K562 (cell line): ENCODE data around the gene PAFAH2. TPM values are rescaled to one million over a fixed set of nuclear protein-coding genes. Genes with fewer than 3 reads are reported as not detected.

Experiments used
- ATAC-seq: fragments of 200-7000 bp; cut with Tn5 transposase; 3 replicates; pipeline ENCODE4 v1.9.1; 2020; ENCODE audit warnings: moderate library complexity
- BruUV-seq: library from RNA; stranded (reverse); fragments of 400-500 nt; replicated peaks from 2 replicates; lab custom pipeline; 2021; lab: Mats Ljungman, UMichigan
- CTCF ChIA-PET: fragments of 300-600 bp; formaldehyde crosslinking; extraction: SDS; loops from one replicate; lab custom pipeline; 2021; ENCODE audit warnings: low intra/inter-chr PET ratio; lab: Yijun Ruan, JAX
- POLR2A ChIA-PET: fragments of 300-600, 350-650 bp; sonication (Branson Sonifier 250); formaldehyde crosslinking; extraction: SDS; loops from one replicate; lab custom pipeline; 2021; ENCODE audit warnings: antibody characterized with exemption, inconsistent platforms; lab: Yijun Ruan, JAX
- DNase-seq, 4 experiments: peaks; one replicate each; pipeline versions ENCODE4 v3.0.0 to v3.0.0-alpha.2; 2011 to 2018; ENCODE audit warnings: low spot score in 3 of 4, mixed read lengths in 3 of 4; ENCODE audit errors: extremely low read depth in 1 of 4
- FAIRE-seq: peaks from 2 replicates; lab custom pipeline; 2011; peaks lifted over from hg19 to GRCh38; lab: Jason Lieb, UNC
- H2AFZ ChIP-seq: 2 replicates; pipeline ENCODE4 v1.6.0; 2011; ENCODE audit warnings: low read depth, low read length, control low read depth, inconsistent platforms
- H3K27ac ChIP-seq: fragments of 200-600 bp; 3 replicates; pipeline ENCODE4 v1.8.0; 2011; ENCODE audit warnings: low read depth, mild to moderate bottlenecking, control low read depth, inconsistent platforms, low read length, moderate library complexity, mixed read lengths; ENCODE audit errors: extremely low read depth
- H3K27me3 ChIP-seq, 2 experiments: fragments of 300-600 bp in 1 of 2; 2 replicates in 1 of 2; 3 replicates in 1 of 2; pipeline versions ENCODE4 v1.6.0 to v1.8.0; 2011; ENCODE audit warnings: inconsistent platforms in 2 of 2, low read length in 2 of 2, mild to moderate bottlenecking in 1 of 2, mixed read lengths in 1 of 2, moderate library complexity in 1 of 2; ENCODE audit not compliant: control insufficient read depth in 2 of 2, insufficient read depth in 2 of 2
- H3K36me3 ChIP-seq: fragments of 300-600 bp; 3 replicates; pipeline ENCODE4 v1.8.0; 2011; ENCODE audit warnings: mild to moderate bottlenecking, low read length, inconsistent platforms; ENCODE audit not compliant: control insufficient read depth, insufficient read depth
- H3K4me1 ChIP-seq, 2 experiments: fragments of 200-600 bp in 1 of 2; replicated peaks in 1 of 2; 2 replicates in 1 of 2; 3 replicates in 1 of 2; pipeline versions ENCODE4 v1.5.1 to v1.8.0; 2011; ENCODE audit warnings: inconsistent platforms in 2 of 2, low read length in 2 of 2, mild to moderate bottlenecking in 1 of 2, mixed read lengths in 1 of 2, moderate library complexity in 1 of 2; ENCODE audit not compliant: control insufficient read depth in 2 of 2, insufficient read depth in 2 of 2
- H3K4me2 ChIP-seq: 2 replicates; pipeline ENCODE4 v1.6.1; 2011; ENCODE audit warnings: low read length, control low read depth, inconsistent platforms, mixed read lengths; ENCODE audit not compliant: insufficient read depth
- H3K4me3 ChIP-seq: fragments of 200-600 bp; sonication (generic), shearing (Covaris generic); 2 replicates; pipeline ENCODE4 v1.5.1; 2016; ENCODE audit warnings: control low read depth, inconsistent platforms
- H3K79me2 ChIP-seq: fragments of 200-600 bp; 3 replicates; pipeline ENCODE4 v1.8.0; 2011; ENCODE audit warnings: low read length, inconsistent platforms; ENCODE audit not compliant: control insufficient read depth, insufficient read depth
- H3K9ac ChIP-seq, 2 experiments: 2 replicates each; pipeline versions ENCODE4 v1.6.0 to v1.6.1; 2011; ENCODE audit warnings: low read depth in 2 of 2, low read length in 2 of 2, control low read depth in 1 of 2, inconsistent platforms in 1 of 2, mild to moderate bottlenecking in 1 of 2, mixed read lengths in 1 of 2; ENCODE audit not compliant: insufficient read depth in 1 of 2
- H3K9me1 ChIP-seq: one replicate; pipeline ENCODE4 v1.6.0; 2011; ENCODE audit warnings: inconsistent platforms, mild to moderate bottlenecking, low read length, moderate library complexity; ENCODE audit not compliant: control insufficient read depth, insufficient read depth
- H3K9me3 ChIP-seq: replicated peaks from 2 replicates; pipeline ENCODE4 v1.5.1; 2011; ENCODE audit warnings: low read depth, low read length, inconsistent platforms; ENCODE audit not compliant: control insufficient read depth, insufficient read depth
- H4K20me1 ChIP-seq: replicated peaks from 2 replicates; pipeline ENCODE4 v1.6.1; 2011; ENCODE audit warnings: low read length, inconsistent platforms, mixed read lengths; ENCODE audit not compliant: control insufficient read depth, insufficient read depth
- BCOR ChIP-seq: fragments of 450-650 bp; IDR thresholded peaks from 2 replicates; pipeline ENCODE4 v1.6.1; 2016
- BRF1 ChIP-seq: IDR thresholded peaks from 3 replicates; pipeline ENCODE4 v1.6.1; 2011; ENCODE audit warnings: borderline replicate concordance, mild to moderate bottlenecking; ENCODE audit not compliant: insufficient read length; ENCODE audit errors: extremely low read depth
- EP400 ChIP-seq: fragments of 450-650 bp; IDR thresholded peaks from 2 replicates; pipeline ENCODE4 v1.6.1; 2017; ENCODE audit warnings: antibody characterized with exemption, mild to moderate bottlenecking, moderate library complexity
- FUS ChIP-seq: fragments of 200-400 bp; formaldehyde crosslinking; optimal IDR thresholded peaks from 2 replicates; pipeline ENCODE3; 2017; ENCODE audit warnings: low read depth, low read length
- MAFK ChIP-seq: IDR thresholded peaks from 2 replicates; pipeline ENCODE4 v1.6.1; 2011; ENCODE audit warnings: low read length, improper control_type of control experiment
- NFIX ChIP-seq: fragments of 250-450 bp; sonication (Bioruptor Pico); IDR thresholded peaks from 2 replicates; pipeline ENCODE4 v1.4.0; 2020; ENCODE audit warnings: low read depth, mild to moderate bottlenecking, moderate library complexity
- POLR3A ChIP-seq: IDR thresholded peaks from 2 replicates; pipeline ENCODE4 v1.6.1; 2011; ENCODE audit warnings: borderline replicate concordance, mild to moderate bottlenecking, moderate library complexity; ENCODE audit not compliant: insufficient read length, insufficient read depth; ENCODE audit errors: extremely low read depth
- PTBP1 ChIP-seq: fragments of 200-400 bp; formaldehyde crosslinking; IDR thresholded peaks from 2 replicates; pipeline ENCODE4 v1.6.1; 2017; ENCODE audit warnings: low read depth, low read length
- SPI1 ChIP-seq: IDR thresholded peaks from 2 replicates; pipeline ENCODE4 v1.6.1; 2011; ENCODE audit warnings: low read depth, low read length, control low read depth, borderline replicate concordance
- SREBF1 ChIP-seq: fragments of 150-350 bp; IDR thresholded peaks from 2 replicates; pipeline ENCODE4 v1.6.1; 2014; ENCODE audit warnings: antibody characterized with exemption, low read depth, low read length, borderline replicate concordance
- TAF9B ChIP-seq: fragments of 450-650 bp; IDR thresholded peaks from 2 replicates; pipeline ENCODE4 v1.6.1; 2018; ENCODE audit warnings: mild to moderate bottlenecking; ENCODE audit not compliant: partially characterized antibody
- ZBTB7A ChIP-seq: IDR thresholded peaks from 2 replicates; pipeline ENCODE4 v1.6.1; 2011; ENCODE audit warnings: low read depth, mild to moderate bottlenecking, low read length, moderate library complexity, borderline replicate concordance; ENCODE audit not compliant: control insufficient read depth
- ZNF239 ChIP-seq: fragments of 250-450 bp; sonication (Bioruptor Pico); IDR thresholded peaks from 2 replicates; pipeline ENCODE4 v1.4.0; 2020; ENCODE audit warnings: mild to moderate bottlenecking
- ZNF445 ChIP-seq: fragments of 250-450 bp; sonication (Bioruptor Pico); IDR thresholded peaks from 2 replicates; pipeline ENCODE4 v1.4.0; 2020; ENCODE audit warnings: low read depth, mild to moderate bottlenecking, moderate library complexity
- ZNF583 ChIP-seq: fragments of 250-450 bp; sonication (Bioruptor Pico); IDR thresholded peaks from 2 replicates; pipeline ENCODE4 v1.4.0; 2020
- ZNF586 ChIP-seq: fragments of 450-650 bp; formaldehyde crosslinking; conservative IDR thresholded peaks from 2 replicates; pipeline ENCODE4 v1.4.0; 2020; ENCODE audit warnings: mild to moderate bottlenecking, moderate library complexity
- WGBS: fragments of 100-300 bp; shearing (Covaris generic); methylation state at CpG from one replicate; pipeline ENCODE4 v1.1.6; 2016; ENCODE audit warnings: low coverage, mixed read lengths; ENCODE audit not compliant: insufficient coverage; ENCODE audit errors: missing lambda C conversion rate; 5-methylcytosine and 5-hydroxymethylcytosine counted together
- in situ Hi-C: fragments of 300-500 bp; cut with MboI; formaldehyde crosslinking; loops from 4 replicates; pipeline ENCODE4 v1.15.0; 2018; ENCODE audit warnings: inconsistent platforms, mixed read lengths
- intact Hi-C: fragments of 100-400 bp; cut with micrococcal nuclease; formaldehyde crosslinking; loops from 2 replicates; pipeline ENCODE4 v1.14.2; 2022
- polyA plus RNA-seq, 8 experiments: library from polyadenylated mRNA; depleted of rRNA in 4 of 8; stranded (reverse) in 5 of 8; unstranded in 3 of 8; fragments of >200 nt; fragmentation: Nextera tagmentation in 2 of 8; fragmentation: Illumina TruSeq in 1 of 8; extraction: Ambion mirVana in 2 of 8; extraction: Trizol in 1 of 8; gene quantifications; 2 replicates each; pipeline versions ENCODE4 v1.2.1 to v1.2.3, GENCODE V29; 2011 to 2014; ENCODE audit warnings: inconsistent platforms in 1 of 8, missing spikeins in 1 of 8
- total RNA-seq, 7 experiments: library from RNA; depleted of rRNA in 6 of 7; stranded (reverse); fragments of >200 nt in 6 of 7; fragmentation: Illumina TruSeq in 2 of 7; extraction: Trizol in 2 of 7; gene quantifications; 2 replicates each; pipeline versions ENCODE4 v1.2.1 to v1.2.3, GENCODE V29; 2011 to 2021; ENCODE audit warnings: low replicate concordance in 1 of 7
- TF ChIP-seq, protein P1 (sequence below): fragments of 200-800 bp; sonication (Bioruptor generic); IDR thresholded peaks from 2 replicates; pipeline ENCODE4 v1.6.1; 2017; ENCODE audit warnings: missing genetic modification characterization, missing compliant biosample characterization
- TF ChIP-seq, protein P2 (sequence below): sonication (generic); formaldehyde crosslinking; IDR thresholded peaks from 2 replicates; pipeline ENCODE4 v1.8.0; 2022; ENCODE audit warnings: mild to moderate bottlenecking, missing genetic modification reagents

Gene PAFAH2
- total and polyA plus RNA-seq, 9 of the 15 experiments (the other 6 are each of a cell fraction or from before 2014, with no cell fraction given): 4.2 to 10.9 (median 6.8) TPM

GRCh38 chr1:25977801-25978200 is 20.1 kb downstream of the PAFAH2 start:
- intact Hi-C loops: no loop called here
- no peak overlapping the region for H3K27ac ChIP-seq
- CTCF ChIA-PET: no interaction called here

More at GRCh38 chr1:25977801-25978200, 20.1 kb downstream of the PAFAH2 start:
- in situ Hi-C loops: no loop called here
- DNase-seq (no peak), FAIRE-seq (no peak), ATAC-seq (peak; percentile 48)
- POLR2A ChIA-PET: interaction anchor here (0.6 to 1.4 kb wide), 7 partner anchors 9 to 194 kb away, joined by 3 to 5 read pairs (median 3); partner anchors contain the start of gene PAFAH2
- no peak overlapping the region for H2AFZ ChIP-seq
- H3K4me1 ChIP-seq: peaks cover 4 to 14% of the 10 kb centered on the region in 2 experiments; a peak in 3 of 5 replicates
- H3K9ac ChIP-seq: no peak overlapping the region
- H4K20me1 ChIP-seq: no peaks in the 10 kb centered on the region
- BruUV-seq: no TSS peak
- no peaks in the 10 kb centered on the region for H3K9me1 ChIP-seq
- H3K36me3 ChIP-seq: peaks cover 38% of the 10 kb centered on the region; the same call in 2 of the 3 replicates
- no peak overlapping the region for H3K4me3 ChIP-seq
- 67% methylated on average over 5 of the region's 5 CpGs for WGBS
- no peak overlapping the region for H3K4me2 ChIP-seq
- no peaks in the 10 kb centered on the region for H3K27me3 ChIP-seq
- no peaks in the 10 kb centered on the region for H3K79me2 ChIP-seq
- no peak for TF ChIP-seq ZBTB7A
- no peak for TF ChIP-seq POLR3A
- TF ChIP-seq PTBP1: no peak
- TF ChIP-seq TAF9B: no peak
- no peak for TF ChIP-seq FUS
- TF ChIP-seq, protein P1, sequence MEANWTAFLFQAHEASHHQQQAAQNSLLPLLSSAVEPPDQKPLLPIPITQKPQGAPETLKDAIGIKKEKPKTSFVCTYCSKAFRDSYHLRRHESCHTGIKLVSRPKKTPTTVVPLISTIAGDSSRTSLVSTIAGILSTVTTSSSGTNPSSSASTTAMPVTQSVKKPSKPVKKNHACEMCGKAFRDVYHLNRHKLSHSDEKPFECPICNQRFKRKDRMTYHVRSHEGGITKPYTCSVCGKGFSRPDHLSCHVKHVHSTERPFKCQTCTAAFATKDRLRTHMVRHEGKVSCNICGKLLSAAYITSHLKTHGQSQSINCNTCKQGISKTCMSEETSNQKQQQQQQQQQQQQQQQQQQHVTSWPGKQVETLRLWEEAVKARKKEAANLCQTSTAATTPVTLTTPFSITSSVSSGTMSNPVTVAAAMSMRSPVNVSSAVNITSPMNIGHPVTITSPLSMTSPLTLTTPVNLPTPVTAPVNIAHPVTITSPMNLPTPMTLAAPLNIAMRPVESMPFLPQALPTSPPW: no peak
- no peak for TF ChIP-seq ZNF445 (CRISPR knock-in tag)
- no peak for TF ChIP-seq ZNF239
- TF ChIP-seq, protein P2, sequence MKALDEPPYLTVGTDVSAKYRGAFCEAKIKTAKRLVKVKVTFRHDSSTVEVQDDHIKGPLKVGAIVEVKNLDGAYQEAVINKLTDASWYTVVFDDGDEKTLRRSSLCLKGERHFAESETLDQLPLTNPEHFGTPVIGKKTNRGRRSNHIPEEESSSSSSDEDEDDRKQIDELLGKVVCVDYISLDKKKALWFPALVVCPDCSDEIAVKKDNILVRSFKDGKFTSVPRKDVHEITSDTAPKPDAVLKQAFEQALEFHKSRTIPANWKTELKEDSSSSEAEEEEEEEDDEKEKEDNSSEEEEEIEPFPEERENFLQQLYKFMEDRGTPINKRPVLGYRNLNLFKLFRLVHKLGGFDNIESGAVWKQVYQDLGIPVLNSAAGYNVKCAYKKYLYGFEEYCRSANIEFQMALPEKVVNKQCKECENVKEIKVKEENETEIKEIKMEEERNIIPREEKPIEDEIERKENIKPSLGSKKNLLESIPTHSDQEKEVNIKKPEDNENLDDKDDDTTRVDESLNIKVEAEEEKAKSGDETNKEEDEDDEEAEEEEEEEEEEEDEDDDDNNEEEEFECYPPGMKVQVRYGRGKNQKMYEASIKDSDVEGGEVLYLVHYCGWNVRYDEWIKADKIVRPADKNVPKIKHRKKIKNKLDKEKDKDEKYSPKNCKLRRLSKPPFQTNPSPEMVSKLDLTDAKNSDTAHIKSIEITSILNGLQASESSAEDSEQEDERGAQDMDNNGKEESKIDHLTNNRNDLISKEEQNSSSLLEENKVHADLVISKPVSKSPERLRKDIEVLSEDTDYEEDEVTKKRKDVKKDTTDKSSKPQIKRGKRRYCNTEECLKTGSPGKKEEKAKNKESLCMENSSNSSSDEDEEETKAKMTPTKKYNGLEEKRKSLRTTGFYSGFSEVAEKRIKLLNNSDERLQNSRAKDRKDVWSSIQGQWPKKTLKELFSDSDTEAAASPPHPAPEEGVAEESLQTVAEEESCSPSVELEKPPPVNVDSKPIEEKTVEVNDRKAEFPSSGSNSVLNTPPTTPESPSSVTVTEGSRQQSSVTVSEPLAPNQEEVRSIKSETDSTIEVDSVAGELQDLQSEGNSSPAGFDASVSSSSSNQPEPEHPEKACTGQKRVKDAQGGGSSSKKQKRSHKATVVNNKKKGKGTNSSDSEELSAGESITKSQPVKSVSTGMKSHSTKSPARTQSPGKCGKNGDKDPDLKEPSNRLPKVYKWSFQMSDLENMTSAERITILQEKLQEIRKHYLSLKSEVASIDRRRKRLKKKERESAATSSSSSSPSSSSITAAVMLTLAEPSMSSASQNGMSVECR (CRISPR knock-in tag): no peak
- TF ChIP-seq SPI1: no peak
- no peak for TF ChIP-seq ZNF586
- no peak for TF ChIP-seq ZNF583 (CRISPR knock-in tag)
- no peak for TF ChIP-seq BCOR
- TF ChIP-seq NFIX (CRISPR knock-in tag): no peak
- TF ChIP-seq SREBF1: no peak
- TF ChIP-seq EP400: no peak
- no peak for TF ChIP-seq MAFK
- TF ChIP-seq BRF1: no peak
- H3K9me3 ChIP-seq: no peaks in the 10 kb centered on the region
